Pulmonary artery endothelial cell (primary cell): ENCODE results near the gene HIVEP3. TPM values are rescaled to one million over a fixed set of nuclear protein-coding genes. Genes with fewer than 3 reads are reported as not detected.

Experiments used
- DNase-seq: peaks from one replicate; pipeline ENCODE4 v3.0.0-alpha.2; 2011; ENCODE audit warnings: low read depth, low spot score
- total RNA-seq: library from RNA; depleted of rRNA; stranded (reverse); fragments of >200 nt; gene quantifications from 2 replicates; pipeline ENCODE4 v1.2.3, GENCODE V29; 2014

The HIVEP3 gene
- total RNA-seq, 1 donor from 2014 or later, result 1.1 TPM

DNA sequence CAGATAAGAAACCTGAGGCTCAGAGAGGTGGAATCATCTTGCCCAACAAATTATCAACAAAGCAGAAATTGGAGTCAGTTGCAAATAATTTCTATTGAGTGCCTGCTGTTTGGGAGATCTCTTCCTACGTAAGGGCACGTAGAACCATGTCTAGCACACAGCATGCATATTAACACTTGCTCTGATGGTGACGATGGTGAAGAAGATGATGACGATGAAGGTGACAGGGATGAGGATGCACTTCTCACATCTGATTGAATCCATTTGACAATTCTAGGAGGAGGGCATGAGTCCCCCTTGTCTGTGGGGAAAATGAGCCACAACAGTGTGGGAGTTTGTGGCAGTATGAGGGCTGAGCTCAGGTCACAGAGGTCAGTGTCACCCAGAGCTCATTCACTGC lies 183.6 kb downstream of the HIVEP3 start:
- no peak for DNase-seq

DNA sequence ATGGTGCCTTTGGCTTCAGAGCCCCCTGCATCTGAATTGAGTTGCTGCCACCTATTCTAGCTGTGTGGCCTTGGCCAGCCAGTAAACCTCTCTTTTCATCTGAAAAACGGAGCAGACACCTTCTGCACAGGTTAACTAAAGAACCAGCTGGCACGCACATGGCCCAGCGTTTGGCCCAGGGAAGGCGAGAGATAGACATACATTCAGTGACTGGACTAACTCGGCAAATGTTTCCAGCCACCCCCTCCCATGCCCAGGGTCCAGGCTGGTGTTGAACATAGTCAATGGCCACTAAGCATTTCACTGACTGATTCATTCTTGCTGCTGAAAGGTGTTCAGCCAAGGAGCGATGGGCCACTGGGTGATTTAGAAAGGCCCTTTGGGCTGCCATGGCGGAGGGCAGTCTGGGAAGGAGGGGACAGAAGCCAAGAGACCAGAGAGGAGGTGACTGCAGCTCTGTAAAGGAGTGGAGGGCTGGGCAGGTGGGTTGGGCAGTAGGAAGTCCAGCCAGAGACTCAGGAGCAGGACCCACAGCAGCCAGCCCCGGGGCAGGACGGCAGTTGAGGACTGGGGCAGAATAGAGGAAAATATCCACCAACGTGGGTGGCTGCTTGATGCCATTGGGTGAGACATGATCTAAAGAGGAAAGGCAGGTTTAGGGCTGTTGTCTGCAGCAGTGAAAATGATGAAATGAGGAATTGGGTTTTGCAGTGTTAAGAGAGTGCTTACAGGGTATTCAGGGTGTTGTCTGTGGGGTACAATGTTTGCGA lies 184.3 kb downstream of the HIVEP3 start:
- DNase-seq, result no peak

DNA sequence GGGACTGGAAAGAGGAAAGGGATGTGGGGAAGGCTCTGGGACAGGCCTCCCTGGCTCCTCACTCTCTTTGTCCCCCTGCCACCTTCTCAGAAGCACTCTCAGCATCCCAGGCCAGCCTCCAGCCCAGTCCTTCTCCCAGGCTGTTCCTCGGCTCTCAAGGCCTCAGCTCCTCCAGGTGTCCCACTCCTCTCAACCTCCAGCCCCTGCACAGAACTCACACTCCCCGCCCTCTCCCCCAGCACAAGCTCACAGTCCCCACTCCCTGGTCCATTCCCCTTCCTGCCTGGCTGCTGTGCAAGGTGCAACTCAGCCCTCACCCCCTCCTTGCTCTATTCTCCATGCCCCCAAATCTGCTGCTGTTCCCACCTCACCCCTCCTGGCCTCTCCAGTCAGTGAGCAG lies 185.0 kb downstream of the HIVEP3 start:
- DNase-seq, result no peak

DNA sequence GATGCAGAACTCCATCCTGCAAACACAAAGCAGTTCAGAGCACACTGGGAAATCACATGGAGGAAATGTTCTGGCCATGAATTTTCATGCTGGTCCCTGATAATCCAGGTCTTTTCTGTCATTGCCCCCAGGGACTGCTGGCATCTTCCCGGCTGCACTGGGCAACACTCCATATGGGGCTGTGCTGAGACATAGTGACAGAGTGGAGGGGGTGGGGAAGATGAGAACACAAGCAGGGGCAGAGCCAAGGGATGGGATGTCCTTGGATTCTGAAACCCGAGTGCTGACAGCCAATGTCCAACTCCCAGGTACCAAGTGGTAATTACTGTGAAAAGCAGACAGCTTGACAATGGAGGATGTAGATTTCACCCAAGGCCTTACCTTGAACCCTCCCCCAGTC lies 185.7 kb downstream of the HIVEP3 start:
- no peak for DNase-seq

DNA sequence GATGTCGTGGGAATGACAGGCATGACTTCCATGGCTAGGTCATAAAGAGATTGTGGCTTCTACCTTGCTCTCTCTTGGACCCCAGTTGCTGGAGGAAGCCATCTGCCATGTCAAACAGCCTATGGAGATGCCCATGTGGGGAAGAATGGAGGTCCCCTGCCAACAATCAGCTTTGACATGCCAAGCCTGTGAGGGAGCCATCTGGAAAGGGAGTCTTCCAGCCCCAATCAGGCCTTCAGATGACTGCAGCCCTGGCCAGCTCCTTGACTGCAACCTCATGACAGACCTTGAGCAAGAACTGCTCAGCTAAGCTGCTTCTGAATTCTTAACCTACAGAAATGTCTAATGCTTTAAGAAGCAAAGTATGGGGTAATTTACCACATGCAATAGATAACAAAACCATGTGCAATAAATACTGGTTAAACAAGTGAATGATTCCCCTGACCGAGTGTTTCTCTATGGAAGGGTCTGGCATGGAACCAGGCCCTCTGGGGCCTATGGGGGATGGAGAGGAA lies 187.1 kb downstream of the HIVEP3 start:
- DNase-seq, result no peak

DNA sequence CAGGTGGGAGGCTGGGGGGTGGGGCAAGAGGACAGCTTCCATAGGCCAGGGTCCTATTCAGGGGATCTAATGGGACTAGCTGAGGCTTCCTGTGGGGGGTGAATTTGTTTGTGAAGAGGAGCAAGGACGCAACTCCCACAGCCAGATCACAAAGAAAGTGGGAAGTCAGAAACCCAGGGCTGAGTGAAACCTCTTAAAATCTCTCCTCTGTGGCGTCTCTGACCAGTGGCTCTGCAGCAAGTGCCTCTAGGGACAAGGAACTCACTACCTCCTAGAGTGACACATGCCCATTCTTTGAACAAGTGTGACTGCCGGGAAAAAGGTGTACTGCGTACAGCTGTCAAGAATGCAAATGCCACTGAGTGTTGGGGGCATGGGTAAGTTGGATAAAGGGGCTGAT lies 187.9 kb downstream of the HIVEP3 start:
- DNase-seq, result no peak

DNA sequence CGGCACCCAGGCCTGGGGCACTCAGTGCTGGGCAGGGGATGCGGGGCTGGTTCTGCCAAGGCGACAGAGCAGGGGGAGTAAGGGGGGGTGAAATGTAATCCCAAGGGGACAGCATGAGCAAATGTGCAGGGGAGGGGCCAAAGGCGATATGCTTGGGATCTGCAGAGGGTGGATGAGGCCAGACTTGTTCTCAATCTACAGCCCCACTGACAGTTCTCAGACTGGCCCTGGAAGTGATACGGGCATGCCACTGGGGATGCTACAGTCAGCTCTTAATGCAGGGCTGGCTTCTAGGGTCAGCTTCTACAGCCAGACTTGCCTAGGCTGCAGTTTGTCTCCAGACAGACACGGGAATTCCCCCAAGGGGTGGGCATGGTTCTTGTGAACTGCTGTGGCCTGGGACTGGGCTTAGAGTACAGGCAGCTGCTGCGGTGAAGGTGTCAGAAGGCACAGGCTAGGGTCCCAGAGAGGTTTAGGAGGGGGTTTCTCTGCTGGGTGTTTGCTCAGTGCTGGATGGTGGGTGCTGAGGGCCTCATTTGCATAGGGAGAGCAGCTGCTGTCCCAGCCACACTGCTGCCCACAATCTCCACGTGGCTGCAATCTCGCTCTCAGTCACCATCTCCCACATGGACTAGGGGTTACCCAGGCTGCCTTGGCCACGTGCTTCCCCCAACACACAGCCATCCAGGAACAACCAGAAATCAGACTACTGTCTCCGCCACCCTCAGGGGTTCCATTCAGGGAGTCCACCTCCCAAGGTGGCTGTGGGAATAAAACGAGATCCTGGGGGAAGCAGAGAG lies 190.1 kb downstream of the HIVEP3 start:
- no peak for DNase-seq

DNA sequence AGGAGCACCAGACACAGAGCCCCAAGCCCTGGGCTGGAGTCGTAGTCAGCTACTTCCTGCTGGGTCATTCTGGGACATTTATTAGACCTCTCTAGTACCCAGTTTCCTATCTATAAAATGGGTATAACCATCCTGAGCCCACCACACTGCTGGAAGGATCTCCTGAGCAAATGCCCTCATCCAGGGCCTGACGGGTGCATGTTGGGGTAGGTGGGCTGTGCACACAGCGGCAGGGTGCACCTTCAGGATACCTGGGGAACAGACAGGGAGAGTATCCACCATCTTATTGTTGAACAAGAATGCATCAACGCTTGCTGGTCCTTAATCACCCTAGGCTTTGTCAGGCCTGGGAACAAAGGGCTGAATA lies 191.0 kb downstream of the HIVEP3 start:
- DNase-seq, result no peak

DNA sequence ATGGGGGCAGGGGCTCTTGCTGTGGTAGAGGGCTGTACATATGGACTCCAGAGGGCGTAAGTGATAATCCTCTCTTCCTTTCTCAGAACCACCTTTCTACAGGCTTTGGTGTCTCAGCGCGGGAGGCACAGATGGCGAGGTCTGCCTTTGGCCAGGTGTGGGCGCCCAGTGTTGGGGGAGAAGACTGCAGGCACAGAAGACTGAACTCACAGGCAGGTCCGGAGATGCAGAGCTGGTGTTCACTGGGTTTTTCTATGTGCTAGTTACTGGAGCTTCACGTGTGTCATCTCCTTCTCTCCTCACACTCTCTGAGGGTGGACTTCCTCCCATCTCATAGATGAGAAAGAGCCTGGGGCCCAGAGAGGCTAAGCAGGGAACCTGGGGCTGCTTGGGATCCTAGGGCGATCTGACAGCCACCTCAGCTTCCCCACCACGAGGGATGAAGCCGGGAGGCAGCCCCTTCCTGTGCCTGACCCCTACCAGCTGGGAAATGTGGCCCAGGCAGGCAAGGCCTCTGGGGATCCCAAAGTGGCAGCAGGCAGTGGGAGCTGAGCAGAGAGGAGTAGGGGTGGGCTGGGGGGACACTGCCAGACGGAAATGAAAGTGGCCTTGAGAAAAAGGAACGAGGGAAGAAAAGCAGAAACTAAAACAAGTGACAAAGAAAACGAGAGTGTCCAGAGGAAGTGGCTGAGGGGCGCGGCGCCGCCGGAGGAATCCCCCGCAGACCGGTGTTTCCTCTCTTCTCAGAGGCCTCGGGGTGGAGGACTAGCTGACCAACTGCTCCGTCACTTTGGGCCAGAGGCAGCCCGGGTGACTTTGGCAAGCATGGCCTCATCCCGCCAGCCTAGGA lies 191.6 kb downstream of the HIVEP3 start:
- no peak for DNase-seq

DNA sequence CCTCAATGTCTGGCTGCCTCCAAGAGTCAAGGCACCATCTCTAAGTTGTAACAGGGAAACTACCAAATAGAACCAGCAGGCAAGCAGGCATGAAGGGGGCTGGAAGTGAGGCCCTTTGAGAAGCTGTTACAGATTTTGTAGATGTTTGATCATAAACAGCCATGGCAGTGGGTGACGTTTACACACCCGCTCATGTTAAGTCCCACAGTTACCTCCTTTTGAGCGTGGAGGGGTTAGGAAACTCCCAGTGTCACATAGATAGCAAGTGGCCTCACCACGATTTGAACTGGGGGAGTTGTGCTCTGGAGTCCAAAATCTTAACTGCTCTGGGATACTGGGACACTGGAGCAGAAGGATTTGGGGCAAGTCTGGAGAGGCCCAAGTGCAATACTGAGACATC lies 192.4 kb downstream of the HIVEP3 start:
- DNase-seq, result no peak

DNA sequence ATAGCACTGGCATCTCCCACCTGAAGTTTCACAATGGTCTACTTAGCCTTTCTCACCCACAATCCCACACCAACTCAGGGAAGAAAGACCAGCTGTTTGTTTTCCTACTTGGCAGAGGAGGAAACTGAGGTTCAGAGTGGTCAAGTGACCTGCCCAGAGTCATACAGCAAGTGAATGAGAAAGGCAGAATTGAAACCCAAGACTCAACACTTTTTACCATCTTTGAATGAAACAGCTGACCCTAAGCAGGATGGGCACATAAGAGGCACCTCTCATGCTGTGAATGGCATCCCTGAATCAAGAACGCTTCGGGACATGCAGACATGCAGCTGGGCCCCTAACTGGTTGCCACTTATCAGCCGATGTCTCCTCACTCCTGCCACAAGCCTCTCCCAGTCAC lies 193.8 kb downstream of the HIVEP3 start:
- DNase-seq, result no peak

DNA sequence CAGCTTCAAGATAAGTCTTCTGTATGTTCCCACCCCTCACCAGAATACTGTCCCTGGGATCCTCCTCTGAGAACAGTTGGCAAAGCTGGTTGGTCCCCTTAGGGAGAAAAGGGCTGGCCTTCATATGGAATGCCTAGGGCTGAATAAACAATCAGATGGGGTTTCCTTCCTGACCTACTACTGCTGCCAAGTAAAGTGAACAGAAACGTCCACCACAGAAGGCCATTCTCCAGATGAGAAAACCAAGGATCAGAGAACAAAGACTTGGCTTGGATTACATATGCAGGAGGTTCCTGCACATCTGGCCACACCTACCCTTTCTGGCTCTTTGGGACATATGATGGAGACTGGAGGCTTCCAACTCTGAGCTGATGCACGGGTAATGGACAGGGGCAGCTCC lies 194.5 kb downstream of the HIVEP3 start:
- peak; percentile 60 for DNase-seq

DNA sequence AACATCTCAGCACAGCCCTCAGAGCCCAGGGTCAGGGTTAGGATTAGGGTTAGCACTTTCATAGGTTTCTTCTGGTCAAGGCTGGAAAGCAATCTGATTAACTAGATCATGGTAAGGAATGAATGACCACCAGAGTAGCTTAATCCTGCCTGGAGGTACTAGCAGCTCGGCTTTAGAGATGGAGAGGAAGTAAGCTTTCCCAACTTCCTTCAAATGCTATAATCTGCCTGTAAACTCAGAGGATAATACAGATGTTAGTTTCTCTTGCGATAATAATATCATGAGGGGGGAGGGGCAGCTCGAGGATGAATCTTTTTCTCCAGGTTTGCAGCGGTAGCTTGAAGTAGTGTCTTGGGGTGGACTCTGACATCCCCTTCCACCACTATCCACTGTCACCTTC lies 194.9 kb downstream of the HIVEP3 start:
- no peak for DNase-seq

DNA sequence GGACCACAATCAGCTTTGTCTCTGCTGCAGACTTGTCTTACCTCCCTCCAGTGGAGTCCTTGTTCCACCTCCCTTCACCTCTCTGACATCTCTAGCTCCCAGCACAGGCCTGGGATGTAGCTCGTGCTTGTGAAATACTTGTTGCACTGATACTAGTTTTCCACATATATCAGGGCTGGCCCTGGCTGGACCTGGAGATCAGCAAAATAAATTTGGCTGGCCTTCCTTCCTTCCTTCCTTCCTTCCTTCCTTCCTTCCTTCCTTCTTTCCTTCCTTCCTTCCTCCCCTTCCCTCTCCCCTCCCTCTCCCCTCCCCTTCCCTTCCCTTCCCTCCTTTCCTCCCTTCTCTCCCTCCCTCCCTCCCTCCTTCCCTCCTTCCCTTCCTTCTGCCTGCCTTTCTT lies 196.5 kb downstream of the HIVEP3 start:
- no peak for DNase-seq

DNA sequence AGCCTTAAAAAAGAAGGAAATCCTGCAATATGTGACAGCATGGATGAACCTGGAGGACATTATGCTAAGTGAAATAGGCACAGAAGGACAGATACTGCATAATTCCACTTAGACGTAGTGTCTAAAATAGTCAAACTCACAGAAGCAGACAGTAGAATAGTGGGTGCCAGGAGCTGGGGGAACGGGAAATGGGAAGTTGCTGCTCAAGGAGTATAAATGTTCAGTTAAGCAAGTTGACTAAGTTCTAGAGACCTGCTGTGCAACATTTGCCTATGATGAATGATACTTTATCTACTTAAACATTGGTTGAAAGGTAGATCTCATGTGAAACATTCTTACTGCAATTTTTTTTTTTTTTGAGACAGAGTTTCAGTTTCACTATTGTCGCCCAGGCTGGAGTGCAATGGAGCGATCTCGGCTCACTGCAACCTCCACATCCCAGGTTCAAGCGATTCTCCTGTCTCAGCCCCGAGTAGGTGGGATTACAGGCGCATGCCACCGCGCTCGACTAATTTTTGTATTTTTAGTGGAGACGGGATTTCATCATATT lies 197.8 kb downstream of the HIVEP3 start:
- no peak for DNase-seq

DNA sequence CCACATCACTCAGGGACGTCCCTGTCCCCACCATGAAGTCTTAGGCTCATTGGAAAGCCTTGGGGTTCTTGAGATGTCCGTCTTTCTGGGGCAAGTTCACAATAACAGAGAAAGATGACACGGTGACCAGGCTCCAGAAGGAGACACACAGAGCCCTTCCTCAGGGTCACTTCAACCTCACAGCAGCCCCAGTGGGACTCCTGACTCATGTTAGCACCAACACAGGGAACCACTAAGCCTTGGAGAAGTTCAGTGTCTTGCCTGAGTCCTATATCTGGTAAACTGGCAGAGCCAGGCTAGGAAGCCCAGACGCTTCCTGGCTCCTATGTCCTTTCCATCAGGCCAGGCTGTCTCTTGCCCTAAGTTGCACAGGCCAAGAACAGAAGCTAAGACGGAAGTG lies 199.1 kb downstream of the HIVEP3 start:
- no peak for DNase-seq

DNA sequence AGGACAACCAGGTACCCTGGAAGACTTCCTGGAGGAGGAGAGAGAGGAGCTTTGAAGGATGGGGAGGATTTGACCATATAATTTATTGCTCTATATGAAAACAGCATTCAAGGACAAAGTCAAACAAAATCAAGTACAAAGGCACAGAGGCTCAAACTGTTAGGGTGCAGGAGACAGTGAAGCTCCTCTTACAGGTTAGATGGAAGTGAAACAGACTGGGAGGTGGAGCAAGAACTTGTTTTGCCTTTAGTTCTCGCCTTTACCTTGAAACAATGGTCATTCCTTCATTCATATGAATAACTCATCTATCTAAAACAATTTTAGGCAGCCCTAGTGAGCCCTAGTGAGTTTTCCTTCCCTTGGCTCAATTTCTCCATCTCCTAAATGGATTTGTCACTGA lies 199.6 kb downstream of the HIVEP3 start:
- DNase-seq, result no peak

DNA sequence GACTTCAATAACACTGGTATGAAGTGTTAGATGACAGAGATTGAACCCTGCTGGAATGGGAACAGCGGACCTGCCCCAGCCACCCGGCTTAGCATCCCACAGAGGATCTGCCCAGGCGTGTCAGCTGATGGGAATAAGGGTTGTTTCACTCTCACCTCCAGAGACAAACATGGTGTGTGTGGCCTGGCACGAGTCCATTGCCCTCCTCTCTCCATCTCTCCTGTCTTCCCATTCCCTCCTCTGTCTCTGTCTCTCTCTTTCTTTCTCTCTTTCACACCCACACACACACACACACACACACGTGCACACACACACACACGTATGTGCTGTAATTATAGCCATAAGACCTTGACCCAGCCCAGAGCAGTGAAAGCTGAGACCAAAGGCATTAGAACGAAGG lies 200.2 kb downstream of the HIVEP3 start:
- no peak for DNase-seq

DNA sequence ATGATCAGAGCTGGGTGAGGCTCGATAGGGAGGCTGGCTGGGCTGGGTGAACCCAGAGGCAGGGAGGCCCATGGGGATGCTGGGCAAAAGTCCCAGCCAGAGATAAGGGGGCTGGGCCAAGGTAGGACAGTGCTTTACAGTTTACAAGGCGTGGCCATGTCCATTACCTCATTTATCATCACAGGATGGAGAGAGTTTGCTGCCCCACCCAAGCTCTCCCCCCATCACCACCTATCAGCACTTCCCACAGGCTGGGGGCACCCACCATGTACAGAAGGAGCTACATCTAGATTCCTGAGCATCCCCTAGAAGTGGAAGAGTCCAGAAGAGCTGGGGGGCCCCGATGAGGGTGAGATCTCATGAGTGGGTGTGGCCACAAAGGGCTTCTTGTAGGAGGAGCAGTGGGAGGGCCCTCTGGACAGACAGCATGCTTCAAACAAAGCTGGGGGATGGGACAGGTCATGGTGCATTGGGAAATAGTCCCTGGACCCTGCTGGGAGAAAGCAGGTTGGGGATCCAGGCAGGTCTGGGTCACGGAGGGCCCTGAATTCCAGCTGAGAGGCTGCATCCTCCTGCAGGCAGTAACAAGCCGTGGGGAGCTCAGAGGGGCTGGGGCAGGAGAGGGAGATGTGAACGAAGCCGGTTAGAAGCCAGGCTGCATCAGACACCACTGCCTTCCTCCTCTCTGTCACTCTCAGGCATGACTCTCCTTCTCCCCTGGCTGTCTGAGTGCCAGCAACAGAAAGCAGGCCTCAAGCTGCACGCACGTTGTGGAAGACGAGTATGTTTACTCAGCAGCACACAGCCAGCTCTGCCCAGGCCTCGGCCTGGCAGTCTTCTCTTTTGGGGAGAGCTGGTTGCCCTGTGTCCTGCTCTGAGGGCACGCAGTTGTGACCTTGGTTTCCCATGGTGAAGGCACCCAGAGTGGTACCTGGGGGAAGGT lies 202.3 kb downstream of the HIVEP3 start:
- DNase-seq, result no peak

DNA sequence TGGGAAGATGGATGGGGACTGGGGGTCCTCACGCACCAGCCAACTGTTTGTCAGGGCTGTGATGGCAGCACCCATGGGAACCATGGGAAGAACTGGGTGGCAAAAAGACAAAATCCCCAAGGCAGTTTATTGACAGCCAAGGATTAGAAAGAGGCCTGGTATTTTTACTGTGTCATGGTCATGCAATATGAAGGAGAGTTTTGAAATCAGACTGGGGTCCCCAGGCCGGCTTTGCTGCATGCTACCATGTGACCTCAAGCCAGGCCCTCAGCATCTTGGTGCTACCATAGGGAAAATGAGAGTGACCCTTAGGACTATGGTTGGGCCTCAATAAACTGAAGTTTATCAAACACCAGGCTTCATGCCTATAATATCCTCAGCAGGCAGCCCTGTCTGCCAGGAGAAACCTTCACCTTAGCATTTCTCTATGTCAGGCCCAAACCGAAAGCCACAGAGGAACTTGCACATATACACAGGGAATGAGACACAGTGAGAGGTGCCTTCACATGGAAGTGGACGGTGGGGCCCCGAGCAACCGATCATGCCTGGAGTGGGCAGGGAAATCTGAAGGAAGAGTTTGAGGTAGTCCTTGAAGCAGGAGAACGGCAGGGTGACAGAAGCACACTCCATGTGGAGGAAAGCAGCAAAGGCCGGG lies 203.2 kb downstream of the HIVEP3 start:
- no peak for DNase-seq
